HG03521 (cell line): Measurements from ENCODE around the gene TUBGCP3.
"Not testable (repeated sequence)": the region's sequence is repeated elsewhere in the genome, so short reads cannot be mapped to it uniquely, and the experiment has no call there.

Source experiments
- ATAC-seq: cut with Tn5 transposase; IDR thresholded peaks from one replicate; pipeline ENCODE4 v1.9.1; 2021; ENCODE audit warnings: mild to moderate bottlenecking, moderate library complexity; ENCODE audit not compliant: unreplicated experiment

The TUBGCP3 gene

GRCh38 chr13:112531263-112531794, 56.6 kb downstream of the TUBGCP3 start:
- no peak for ATAC-seq

GRCh38 chr13:112530861-112531260, 57.1 kb downstream of the TUBGCP3 start:
- ATAC-seq, result no peak

GRCh38 chr13:112529216-112529615, 58.7 kb downstream of the TUBGCP3 start:
- no peak for ATAC-seq

- ATAC-seq, result no peak
Measured at GRCh38 chr13:112526146-112526853, 61.7 kb downstream of the TUBGCP3 start.

GRCh38 chr13:112525356-112525945, 62.5 kb downstream of the TUBGCP3 start:
- ATAC-seq, result no peak

- no peak for ATAC-seq
Measured at GRCh38 chr13:112522578-112522977, 65.4 kb downstream of the TUBGCP3 start.

GRCh38 chr13:112521073-112521685, 66.8 kb downstream of the TUBGCP3 start:
- ATAC-seq, result no peak

GRCh38 chr13:112519517-112520060, 68.4 kb downstream of the TUBGCP3 start:
- ATAC-seq, result no peak

- no peak for ATAC-seq
Measured at GRCh38 chr13:112516218-112516617, 71.7 kb downstream of the TUBGCP3 start.

- ATAC-seq, result no peak
Measured at GRCh38 chr13:112513761-112514160, 74.2 kb downstream of the TUBGCP3 start.

GRCh38 chr13:112510987-112511685, 76.8 kb downstream of the TUBGCP3 start:
- ATAC-seq, result no peak

GRCh38 chr13:112510002-112510780, 77.8 kb downstream of the TUBGCP3 start:
- ATAC-seq, result no peak

- ATAC-seq, result no peak
Measured at GRCh38 chr13:112509190-112509589, 78.8 kb downstream of the TUBGCP3 start.

GRCh38 chr13:112506046-112506445, 81.9 kb downstream of the TUBGCP3 start:
- ATAC-seq, result no peak

GRCh38 chr13:112496166-112496565, 91.8 kb downstream of the TUBGCP3 start:
- no peak for ATAC-seq

GRCh38 chr13:112495465-112495864, 92.5 kb downstream of the TUBGCP3 start:
- ATAC-seq, result no peak

- ATAC-seq, result no peak
Measured at GRCh38 chr13:112489199-112489598, 98.8 kb downstream of the TUBGCP3 start.

- not testable (repeated sequence) for ATAC-seq
Measured at GRCh38 chr13:112488343-112489050, 99.5 kb downstream of the TUBGCP3 start.

GRCh38 chr13:112487127-112487517, 100.8 kb downstream of the TUBGCP3 start:
- no peak for ATAC-seq
